Measurements from ENCODE around the gene IMPDH2.

- no peak for TF ChIP-seq CTCF (IDR thresholded peaks at IDR 0.05)
- TF ChIP-seq POLR2A (IDR thresholded peaks at IDR 0.05) = no peak
Observed at GRCh38 chr3:49023775-49024174, 5.4 kb downstream of the IMPDH2 start.

All from testis (tissue), 2 donors.